ENCODE data around the gene F2RL3. TPM values are rescaled to one million over a fixed set of nuclear protein-coding genes. Genes with fewer than 3 reads are reported as not detected.

Gene F2RL3
- 0.36 TPM for polyA plus RNA-seq

DNA sequence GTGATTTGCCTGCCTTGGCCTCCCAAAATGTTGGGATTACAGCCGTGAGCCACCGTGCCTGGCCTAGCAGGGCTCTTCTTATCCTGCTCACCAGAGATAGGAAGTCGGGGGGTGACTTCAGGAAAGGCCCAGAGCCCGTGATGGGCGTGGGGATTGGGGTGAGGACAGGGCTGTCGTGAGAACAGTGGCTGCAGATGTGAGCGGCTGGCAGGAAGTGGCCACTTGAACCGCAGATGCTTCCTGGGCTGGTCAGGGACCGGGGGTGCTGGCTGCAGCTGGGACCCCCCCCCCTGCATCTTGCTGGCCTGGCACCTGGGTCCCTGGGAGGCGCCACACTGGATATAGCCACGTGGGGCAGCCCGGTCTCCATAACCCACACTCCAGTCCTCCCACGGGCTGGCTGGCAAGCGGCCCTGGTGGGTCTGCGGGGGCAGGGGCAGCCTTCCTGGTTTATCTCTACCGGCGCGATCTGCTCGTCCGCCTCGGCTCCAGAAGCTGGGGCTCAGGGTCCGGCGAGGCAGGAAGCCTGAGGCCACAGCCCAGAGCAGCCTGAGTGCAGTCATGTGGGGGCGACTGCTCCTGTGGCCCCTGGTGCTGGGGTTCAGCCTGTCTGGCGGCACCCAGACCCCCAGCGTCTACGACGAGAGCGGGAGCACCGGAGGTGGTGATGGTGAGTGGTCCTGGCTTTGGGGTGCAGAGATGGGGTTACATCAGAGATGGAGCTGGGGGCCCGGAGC is at the start of gene F2RL3:
F2RL3 (plus strand) TSS at position 371 of the 737 bp plus-strand sequence; CDS start at position 562, 191 bp downstream.
- no peaks in the 10 kb centered on the region for H3K36me3 Mint-ChIP-seq
- H3K4me3 Mint-ChIP-seq, result peak within 1 kb of the TSS in 3 of 4 donors; percentile 30 to 83 (median 75)
- H3K9me3 Mint-ChIP-seq, result peaks cover 0 to 1% (median 0%) of the 10 kb centered on the region in 3 donors
- peak within 1 kb of the TSS in 1 of 3 donors; percentile 39 for H3K27ac Mint-ChIP-seq
- peaks cover 3% of the 10 kb centered on the region for H3K27me3 Mint-ChIP-seq
- peaks cover 15 to 21% (median 21%) of the 10 kb centered on the region in 3 donors for H3K4me1 Mint-ChIP-seq

DNA sequence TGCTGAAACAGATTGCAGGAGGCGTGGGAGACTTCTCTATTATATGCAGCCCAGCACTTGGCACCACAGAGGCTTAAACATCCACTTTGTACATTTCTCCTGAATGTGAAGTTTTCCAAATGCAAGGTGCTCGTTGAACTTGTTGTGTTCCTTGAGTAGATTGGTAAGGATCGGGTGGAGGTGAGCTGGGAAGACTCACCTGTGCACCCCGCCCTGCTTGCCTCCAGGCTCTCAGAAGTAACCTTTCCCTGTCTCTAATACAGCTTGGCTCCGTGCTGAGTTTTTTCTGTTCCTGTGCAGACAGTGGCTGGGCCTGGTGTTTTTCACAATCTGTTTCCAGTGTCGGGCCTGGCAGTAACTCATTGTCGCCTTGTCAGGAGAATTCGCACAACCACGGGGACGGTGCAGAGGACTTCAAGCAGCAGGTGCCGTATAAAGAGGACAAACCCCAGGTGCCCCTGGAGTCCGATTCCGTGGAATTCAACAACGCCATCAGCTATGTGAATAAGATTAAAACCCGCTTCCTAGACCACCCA is 47.3 kb upstream of the F2RL3 start:
- no peak overlapping the region for H3K4me3 Mint-ChIP-seq
- H3K27ac Mint-ChIP-seq, result no peak overlapping the region
- peaks cover under 1 to 12% (median 8%) of the 10 kb centered on the region in 3 donors for H3K4me1 Mint-ChIP-seq
- no peaks in the 10 kb centered on the region for H3K27me3 Mint-ChIP-seq
- peaks cover 3% of the 10 kb centered on the region for H3K36me3 Mint-ChIP-seq
- no peaks in the 10 kb centered on the region for H3K9me3 Mint-ChIP-seq

DNA sequence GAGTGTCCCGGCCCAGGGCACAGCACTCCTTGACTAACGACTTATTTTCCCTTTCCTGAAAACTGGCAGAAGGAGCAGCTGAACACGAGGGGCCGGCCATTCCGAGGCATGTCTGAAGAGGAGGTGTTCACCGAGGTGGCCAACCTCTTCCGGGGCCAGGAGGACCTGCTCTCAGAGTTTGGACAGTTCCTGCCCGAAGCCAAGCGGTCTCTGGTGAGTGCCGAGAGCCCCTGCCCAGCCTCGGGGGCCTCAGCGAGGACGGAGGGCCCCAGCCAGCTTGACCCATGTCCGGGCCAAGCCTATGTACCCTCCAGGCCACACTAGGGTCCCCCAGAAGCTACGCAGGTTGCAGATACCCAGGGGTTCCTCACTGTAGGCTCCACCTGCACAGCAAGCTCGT is 41.9 kb upstream of the F2RL3 start:
- Mint-ChIP-seq H3K4me1 (peaks cover 0 to 4% (median 2%) of the 10 kb centered on the region in 3 donors), H3K9me3 (no peaks in the 10 kb centered on the region), H3K36me3 (peaks cover 6% of the 10 kb centered on the region), H3K27ac (peak overlapping the region in 1 of 3 donors; percentile 82), H3K27me3 (no peaks in the 10 kb centered on the region), H3K4me3 (no peak overlapping the region)

DNA sequence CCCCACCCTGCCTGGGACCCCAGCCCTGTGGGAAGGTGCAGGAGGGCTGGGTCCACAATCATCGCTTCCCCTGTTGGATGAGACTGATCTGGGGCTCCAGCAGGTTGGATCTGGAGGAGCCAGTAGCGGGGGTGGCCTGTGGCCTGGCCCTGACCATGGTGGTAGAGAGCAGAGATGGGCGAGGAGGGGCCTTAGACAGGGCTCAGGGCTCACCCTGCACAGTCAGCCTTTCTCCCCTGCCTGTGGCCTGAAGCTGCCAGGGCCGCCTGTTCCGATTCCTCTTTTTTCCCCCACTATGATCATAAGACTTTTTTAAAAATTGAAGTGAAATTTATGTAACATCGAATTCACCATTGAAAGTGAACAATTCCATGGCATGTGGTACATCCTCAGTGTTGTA is 41.4 kb upstream of the F2RL3 start:
- Mint-ChIP-seq H3K4me3 (no peak overlapping the region), H3K27ac (peak overlapping the region in 1 of 3 donors; percentile 82), H3K4me1 (peaks cover 0 to 4% (median 2%) of the 10 kb centered on the region in 3 donors), H3K27me3 (no peaks in the 10 kb centered on the region), H3K36me3 (peaks cover 6% of the 10 kb centered on the region), H3K9me3 (no peaks in the 10 kb centered on the region)

DNA sequence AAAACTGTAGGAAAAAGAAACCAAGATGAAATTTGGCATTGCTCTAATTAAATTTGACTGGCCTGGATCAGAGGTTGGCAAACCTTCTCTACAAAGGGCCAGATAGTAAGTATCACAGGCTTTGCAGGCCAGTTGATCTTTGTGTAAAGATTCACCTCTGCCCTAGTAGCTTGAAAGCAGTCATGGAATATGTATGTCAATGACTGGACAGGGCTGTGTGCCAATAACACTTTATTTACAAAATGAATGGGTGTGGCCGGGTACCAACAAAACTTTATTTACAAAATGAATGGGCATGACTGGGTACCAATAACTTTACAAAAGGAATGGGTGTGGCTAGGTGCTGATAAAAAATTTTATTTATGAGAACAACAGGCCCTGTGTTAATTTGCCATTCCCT is 39.6 kb upstream of the F2RL3 start:
- Mint-ChIP-seq H3K9me3 (no peaks in the 10 kb centered on the region), H3K27me3 (no peaks in the 10 kb centered on the region), H3K4me3 (no peak overlapping the region), H3K36me3 (peaks cover 6% of the 10 kb centered on the region), H3K4me1 (peaks cover 0 to 4% (median 2%) of the 10 kb centered on the region in 3 donors), H3K27ac (peak overlapping the region in 1 of 3 donors; percentile 47)

DNA sequence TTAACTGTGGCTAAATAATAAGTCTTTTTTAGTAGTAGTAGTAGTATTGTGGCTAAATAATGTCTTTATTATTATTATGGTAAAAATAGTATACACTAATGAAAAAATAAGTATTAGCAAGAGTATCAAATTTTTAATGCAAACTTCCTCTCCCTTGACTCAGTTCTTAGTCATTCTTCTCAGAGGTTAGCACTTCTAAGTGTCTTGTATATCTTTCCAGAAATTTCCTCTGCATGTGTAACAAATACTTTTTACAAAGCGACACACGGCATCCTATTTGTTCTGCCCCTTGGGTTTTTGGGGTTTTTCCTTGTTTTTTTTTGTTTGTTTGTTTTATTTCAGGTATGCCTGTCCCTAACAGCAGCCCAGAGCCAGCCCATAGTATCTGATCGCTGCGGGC is 38.7 kb upstream of the F2RL3 start:
- Mint-ChIP-seq H3K27me3 (no peaks in the 10 kb centered on the region), H3K36me3 (peaks cover 5% of the 10 kb centered on the region), H3K9me3 (no peaks in the 10 kb centered on the region), H3K4me1 (peaks cover 0 to under 1% (median under 1%) of the 10 kb centered on the region in 3 donors), H3K27ac (no peak overlapping the region), H3K4me3 (no peak overlapping the region)

DNA sequence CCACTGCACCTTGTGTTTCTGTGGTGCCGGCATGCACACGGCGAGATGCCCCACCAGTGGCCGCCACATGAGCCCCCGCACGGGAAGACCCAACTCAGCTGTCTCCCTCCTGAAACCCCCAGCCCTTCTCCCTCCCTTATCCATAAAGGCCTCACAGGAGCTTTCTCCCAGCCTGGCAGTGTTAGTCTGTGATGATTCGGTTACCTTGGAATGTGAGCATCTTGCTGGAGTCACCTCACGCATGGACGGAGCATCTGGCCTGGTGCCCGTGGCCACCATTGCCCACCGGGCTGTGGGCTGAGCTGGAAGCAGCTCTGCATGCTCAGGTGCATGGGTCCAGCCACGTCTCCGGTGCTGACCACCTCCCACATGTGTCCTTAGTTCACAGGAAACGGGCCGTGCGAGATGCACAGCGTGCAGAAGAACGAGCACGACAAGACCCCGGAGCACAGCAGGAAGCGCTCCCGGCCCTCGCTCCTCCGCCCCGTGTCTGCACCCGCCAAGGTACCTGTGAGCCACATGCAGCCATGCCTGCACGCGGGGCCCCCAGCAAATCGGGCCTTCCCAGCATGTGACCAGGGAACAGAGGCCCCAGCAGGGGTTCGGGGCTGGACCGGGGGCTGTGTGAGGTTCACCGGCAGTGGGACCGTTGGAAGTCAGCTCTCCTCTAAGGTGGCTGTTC is 37.6 kb upstream of the F2RL3 start:
- Mint-ChIP-seq H3K9me3 (no peaks in the 10 kb centered on the region), H3K27ac (peak overlapping the region in 1 of 3 donors; percentile 53), H3K36me3 (peaks cover 5% of the 10 kb centered on the region), H3K4me3 (no peak overlapping the region), H3K4me1 (no peaks in the 10 kb centered on the region), H3K27me3 (no peaks in the 10 kb centered on the region)

DNA sequence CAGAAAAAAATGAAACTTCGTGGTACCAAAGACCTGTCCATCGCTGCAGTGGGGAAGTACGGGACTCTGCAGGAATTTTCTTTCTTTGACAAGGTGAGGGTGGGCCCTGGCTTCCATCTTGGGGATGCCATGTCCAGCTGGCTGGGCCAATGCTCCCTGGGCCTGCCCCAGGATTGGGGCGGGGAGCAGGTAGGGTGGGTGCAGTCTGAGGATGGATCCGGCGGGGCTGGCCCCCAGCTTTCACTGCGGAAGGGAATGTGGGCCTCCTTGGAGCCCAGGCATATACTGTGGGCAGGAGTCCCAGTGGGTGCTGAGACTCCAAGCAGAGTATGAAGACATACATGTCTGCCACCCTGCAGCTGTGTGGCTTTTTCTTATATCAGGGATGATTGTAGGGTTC is 35.7 kb upstream of the F2RL3 start:
- Mint-ChIP-seq H3K27me3 (no peaks in the 10 kb centered on the region), H3K36me3 (peaks cover 7% of the 10 kb centered on the region), H3K27ac (no peak overlapping the region), H3K4me1 (no peaks in the 10 kb centered on the region), H3K9me3 (no peaks in the 10 kb centered on the region), H3K4me3 (no peak overlapping the region)

DNA sequence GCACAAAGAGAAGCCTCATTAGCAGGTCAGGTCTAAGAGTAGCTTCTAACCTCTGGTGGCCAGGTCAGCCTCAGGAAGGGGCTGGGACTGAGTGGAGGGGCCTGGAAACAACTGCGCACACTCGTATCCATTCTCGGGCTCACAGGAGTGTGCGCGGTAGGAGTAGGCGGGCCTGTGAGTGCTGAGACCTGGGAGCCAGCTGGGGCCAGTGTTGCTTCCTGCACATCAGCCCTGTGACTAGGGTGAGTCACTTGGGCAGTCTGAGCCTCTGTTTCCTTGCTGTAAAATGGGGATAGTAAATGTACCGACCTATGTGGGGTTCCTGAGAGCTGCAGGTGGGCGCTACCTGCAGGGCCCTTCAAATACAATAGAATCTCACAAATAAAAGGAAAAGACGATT is 32.7 kb upstream of the F2RL3 start:
- H3K36me3 Mint-ChIP-seq, result peaks cover 5% of the 10 kb centered on the region
- no peak overlapping the region for H3K4me3 Mint-ChIP-seq
- H3K4me1 Mint-ChIP-seq, result peaks cover 0 to 6% (median 6%) of the 10 kb centered on the region in 3 donors
- H3K9me3 Mint-ChIP-seq, result no peaks in the 10 kb centered on the region
- no peak overlapping the region for H3K27ac Mint-ChIP-seq
- no peaks in the 10 kb centered on the region for H3K27me3 Mint-ChIP-seq

DNA sequence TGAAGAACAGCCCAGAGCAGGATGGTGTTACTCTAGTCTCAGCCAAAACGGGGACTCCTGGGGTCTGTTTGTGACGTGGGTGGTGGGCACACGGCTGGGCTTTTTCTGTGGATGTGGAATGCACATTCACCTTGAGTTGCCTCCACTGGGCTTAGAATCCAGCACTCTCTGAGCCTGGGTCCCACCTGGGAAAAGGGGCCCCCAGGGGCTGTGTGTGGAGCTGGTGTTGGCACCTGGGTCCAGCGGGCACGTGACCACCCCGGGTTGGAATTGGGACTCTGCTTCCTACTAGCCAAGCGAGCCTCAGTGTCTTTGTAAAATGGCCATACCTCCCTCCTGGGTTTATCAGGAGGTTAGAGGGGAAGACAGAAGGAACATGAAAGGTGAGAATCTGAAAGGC is 29.2 kb upstream of the F2RL3 start:
- peaks cover 5 to 11% (median 11%) of the 10 kb centered on the region in 3 donors for H3K4me1 Mint-ChIP-seq
- H3K4me3 Mint-ChIP-seq, result peak overlapping the region in 1 of 4 donors; percentile 27
- no peaks in the 10 kb centered on the region for H3K27me3 Mint-ChIP-seq
- no peaks in the 10 kb centered on the region for H3K9me3 Mint-ChIP-seq
- peaks cover 7% of the 10 kb centered on the region for H3K36me3 Mint-ChIP-seq
- no peak overlapping the region for H3K27ac Mint-ChIP-seq

DNA sequence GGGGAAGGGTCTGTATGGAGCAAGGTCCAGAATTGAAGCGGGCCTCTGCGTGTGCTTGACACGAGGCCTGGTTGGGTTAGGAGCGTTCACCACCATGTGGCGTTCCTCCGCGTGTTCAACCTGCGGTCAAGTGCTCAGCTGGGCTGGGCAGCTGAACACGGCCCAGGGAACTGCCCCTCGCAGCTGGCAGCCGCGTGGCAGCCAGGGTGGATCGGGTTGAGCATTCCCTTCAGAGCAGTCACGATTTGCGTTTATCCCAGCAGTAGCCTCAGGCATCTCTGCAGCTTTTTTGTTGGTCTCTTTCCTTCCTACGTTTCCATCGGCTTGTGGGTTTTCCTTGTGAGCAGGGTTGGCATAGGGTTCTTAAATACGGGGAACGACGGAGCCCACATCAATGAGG is 28.7 kb upstream of the F2RL3 start:
- peaks cover 7% of the 10 kb centered on the region for H3K36me3 Mint-ChIP-seq
- H3K27ac Mint-ChIP-seq, result no peak overlapping the region

DNA sequence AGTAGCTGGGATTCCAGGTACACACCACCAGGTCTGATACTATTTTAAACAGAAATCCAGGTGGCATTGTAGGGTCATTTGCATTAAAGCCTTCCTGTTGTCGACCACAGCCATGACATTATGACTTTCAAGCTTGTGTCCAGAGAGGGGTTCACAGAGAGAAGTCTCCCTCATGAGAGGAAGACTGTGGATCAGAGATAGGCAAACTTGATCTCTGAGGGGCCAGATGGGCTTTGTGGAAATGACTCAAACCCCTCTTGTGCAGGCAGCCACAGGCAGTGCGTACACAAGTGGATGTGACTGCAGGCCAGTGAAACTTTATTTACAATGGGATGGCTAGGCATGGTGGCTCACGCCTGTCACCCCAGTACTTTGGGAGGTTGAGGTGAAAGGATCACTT is 27.8 kb upstream of the F2RL3 start:
- Mint-ChIP-seq H3K36me3 (peaks cover 7% of the 10 kb centered on the region), H3K9me3 (no peaks in the 10 kb centered on the region), H3K27me3 (no peaks in the 10 kb centered on the region), H3K4me3 (peak overlapping the region in 2 of 4 donors; percentile 54 to 63), H3K27ac (peak overlapping the region in 1 of 3 donors; percentile 35), H3K4me1 (peaks cover 5 to 11% (median 11%) of the 10 kb centered on the region in 3 donors)

More for the DNA sequence above, 28.7 kb upstream of the F2RL3 start:
- H3K27me3 Mint-ChIP-seq, result no peaks in the 10 kb centered on the region
- peaks cover 5 to 11% (median 11%) of the 10 kb centered on the region in 3 donors for H3K4me1 Mint-ChIP-seq
- H3K9me3 Mint-ChIP-seq, result no peaks in the 10 kb centered on the region
- H3K4me3 Mint-ChIP-seq, result no peak overlapping the region

DNA sequence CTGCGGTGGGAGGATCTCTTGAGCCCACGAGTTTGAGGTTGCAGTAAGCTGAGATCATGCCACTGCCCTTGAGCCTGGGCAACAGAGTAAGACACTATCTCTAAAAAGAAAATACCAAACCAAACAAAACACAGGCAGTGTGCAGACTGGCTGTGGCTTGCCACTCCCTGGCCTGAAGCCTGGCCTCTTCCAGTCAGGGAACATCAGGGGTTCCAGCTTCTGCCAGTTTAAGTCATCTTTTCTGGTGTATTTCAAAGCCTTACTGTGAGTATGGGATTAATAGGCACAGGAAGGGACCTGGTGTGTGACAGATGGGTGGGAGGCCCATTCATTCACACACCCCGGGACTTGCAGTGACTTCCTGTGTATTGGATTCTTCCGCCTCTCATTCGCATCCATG is 27.0 kb upstream of the F2RL3 start:
- Mint-ChIP-seq H3K27me3 (no peaks in the 10 kb centered on the region), H3K4me1 (peaks cover 5 to 11% (median 11%) of the 10 kb centered on the region in 3 donors), H3K9me3 (no peaks in the 10 kb centered on the region), H3K27ac (no peak overlapping the region), H3K4me3 (no peak overlapping the region), H3K36me3 (peaks cover 10% of the 10 kb centered on the region)

DNA sequence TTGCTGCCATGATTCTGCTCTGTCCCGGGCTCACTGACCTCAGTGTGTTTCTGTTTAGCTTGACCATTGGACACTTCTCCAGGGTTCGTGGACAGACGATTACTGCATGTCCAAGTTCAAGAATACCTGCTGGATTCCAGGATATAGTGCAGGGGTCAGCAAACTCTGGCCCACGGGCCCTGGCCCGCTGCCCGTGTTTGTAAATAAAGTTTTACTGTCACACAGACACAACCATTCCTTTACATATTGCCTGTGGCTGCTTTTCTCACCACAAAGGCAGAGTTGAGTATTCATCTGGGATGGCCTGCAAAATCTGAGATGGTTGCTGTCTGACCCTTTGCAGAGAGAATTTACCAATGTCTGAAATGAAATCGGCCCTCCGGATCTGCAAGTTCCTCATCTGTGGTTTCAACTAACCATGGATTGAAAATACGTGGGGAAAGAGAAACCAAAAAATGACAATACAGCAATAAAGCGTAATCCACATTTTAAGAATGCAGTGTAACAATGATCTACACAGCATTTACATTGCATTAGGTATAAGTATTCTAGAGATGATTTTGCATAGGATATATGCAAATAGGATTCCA is 25.9 kb upstream of the F2RL3 start:
- Mint-ChIP-seq H3K27ac (no peak overlapping the region), H3K27me3 (no peaks in the 10 kb centered on the region), H3K36me3 (peaks cover 10% of the 10 kb centered on the region), H3K9me3 (no peaks in the 10 kb centered on the region), H3K4me3 (peak overlapping the region in 2 of 4 donors; percentile 3 to 61), H3K4me1 (peaks cover 5 to 11% (median 11%) of the 10 kb centered on the region in 3 donors)

DNA sequence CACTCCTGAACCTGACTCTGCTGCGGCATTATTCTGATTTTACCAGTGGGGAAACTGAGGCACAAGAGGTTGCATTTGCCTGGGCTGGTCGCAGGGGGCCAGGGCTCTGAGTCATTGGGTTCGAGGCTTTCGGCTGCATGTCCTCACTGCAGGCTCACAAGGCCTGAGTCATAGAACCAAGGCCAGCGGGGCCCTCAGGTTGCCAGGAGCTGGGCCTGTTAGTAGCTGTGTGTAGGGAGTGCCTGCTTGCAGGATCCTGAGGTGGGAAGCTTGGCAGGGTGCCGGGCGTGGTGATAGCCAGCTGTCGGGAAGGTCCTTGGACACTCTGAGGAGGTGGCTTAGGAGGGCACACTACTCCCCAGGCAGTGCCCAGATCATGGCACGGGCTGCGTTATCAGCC is 21.6 kb upstream of the F2RL3 start:
- no peak overlapping the region for H3K4me3 Mint-ChIP-seq
- H3K9me3 Mint-ChIP-seq, result no peaks in the 10 kb centered on the region
- peaks cover 3 to 5% (median 4%) of the 10 kb centered on the region in 3 donors for H3K4me1 Mint-ChIP-seq
- no peaks in the 10 kb centered on the region for H3K27me3 Mint-ChIP-seq
- H3K27ac Mint-ChIP-seq, result no peak overlapping the region
- H3K36me3 Mint-ChIP-seq, result peaks cover 6% of the 10 kb centered on the region

Data from IgD-negative memory B cell (primary cell).